OCI-M2 (cell line): ENCODE results near the gene FOXN1.
A peak's percentile ranks its signal among the peaks of the same experiment; 100 is the strongest.

ENCODE experiments used
- DNase-seq: peaks from one replicate; lab custom pipeline; 2025; ENCODE audit not compliant: unreplicated experiment; lab: John Stamatoyannopoulos, UW

The FOXN1 gene

GRCh38 chr17:28545141-28545503, 39.0 kb downstream of the FOXN1 start:
- DNase-seq = no peak

- DNase-seq = no peak
Measured at GRCh38 chr17:28545787-28546415, 39.8 kb downstream of the FOXN1 start.

GRCh38 chr17:28547096-28547622, 41.0 kb downstream of the FOXN1 start:
- no peak for DNase-seq

GRCh38 chr17:28547623-28548416, 41.7 kb downstream of the FOXN1 start:
- DNase-seq = no peak

GRCh38 chr17:28548417-28549130, 42.4 kb downstream of the FOXN1 start:
- no peak for DNase-seq

- DNase-seq = no peak
Measured at GRCh38 chr17:28549236-28550132, 43.3 kb downstream of the FOXN1 start.

GRCh38 chr17:28550858-28551257, 44.7 kb downstream of the FOXN1 start:
- DNase-seq = no peak

- no peak for DNase-seq
Measured at GRCh38 chr17:28551421-28552175, 45.5 kb downstream of the FOXN1 start.

- no peak for DNase-seq
Measured at GRCh38 chr17:28552176-28552999, 46.2 kb downstream of the FOXN1 start, which contains the start of gene UNC119. Gene UNC119 (minus strand): TSS chr17:28552624. CDS start chr17:28552557, 67 bp downstream.

GRCh38 chr17:28553000-28553505, 46.9 kb downstream of the FOXN1 start:
- no peak for DNase-seq

- no peak for DNase-seq
Measured at GRCh38 chr17:28554565-28554964, 48.4 kb downstream of the FOXN1 start.

- no peak for DNase-seq
Measured at GRCh38 chr17:28555022-28555421, 48.9 kb downstream of the FOXN1 start.

- DNase-seq = no peak
Measured at GRCh38 chr17:28563475-28563874, 57.3 kb downstream of the FOXN1 start.

GRCh38 chr17:28567604-28568003, 61.5 kb downstream of the FOXN1 start:
- no peak for DNase-seq

GRCh38 chr17:28569446-28569845, 63.3 kb downstream of the FOXN1 start:
- no peak for DNase-seq

- DNase-seq = no peak
Measured at GRCh38 chr17:28570716-28571360, 64.7 kb downstream of the FOXN1 start.

- DNase-seq = peak; percentile 52
Measured at GRCh38 chr17:28571361-28572122, 65.4 kb downstream of the FOXN1 start, which contains the start of gene PIGS. Gene PIGS (minus strand): TSS chr17:28571524. CDS start chr17:28571496, 28 bp downstream.
